Stimulated activated CD4-positive, alpha-beta T cell treated with anti-CD3 and anti-CD28 coated beads, Interleukin-12 subunit alpha, Interleukin-12 subunit beta, amount 100 ng/mL, for 48 hours (primary cell): Measurements from ENCODE around the gene PDP2.
"Not testable (repeated sequence)": the region's sequence is repeated elsewhere in the genome, so short reads cannot be mapped to it uniquely, and the experiment has no call there.

Experiments used
- DNase-seq, 3 donors: peaks; one replicate each; pipeline ENCODE4 v3.0.0-alpha.2; 2020; ENCODE audit warnings: low read depth in 2 of 3, low spot score in 1 of 3

Gene PDP2

DNA sequence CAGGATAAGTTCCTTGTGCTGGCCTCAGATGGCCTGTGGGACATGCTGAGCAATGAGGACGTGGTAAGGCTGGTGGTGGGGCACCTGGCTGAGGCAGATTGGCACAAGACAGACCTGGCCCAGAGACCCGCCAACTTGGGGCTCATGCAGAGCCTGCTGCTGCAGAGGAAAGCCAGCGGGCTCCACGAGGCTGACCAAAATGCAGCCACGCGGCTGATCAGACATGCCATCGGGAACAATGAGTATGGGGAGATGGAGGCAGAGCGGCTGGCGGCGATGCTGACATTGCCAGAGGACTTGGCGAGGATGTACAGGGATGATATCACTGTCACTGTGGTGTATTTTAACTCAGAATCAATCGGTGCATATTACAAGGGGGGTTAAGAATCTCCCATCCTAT is 5.2 kb downstream of the PDP2 start:
- DNase-seq, result no peak

- no peak for DNase-seq
These were observed 6.0 kb downstream of the PDP2 start for GRCh38 chr16:66886321-66886720.

DNA sequence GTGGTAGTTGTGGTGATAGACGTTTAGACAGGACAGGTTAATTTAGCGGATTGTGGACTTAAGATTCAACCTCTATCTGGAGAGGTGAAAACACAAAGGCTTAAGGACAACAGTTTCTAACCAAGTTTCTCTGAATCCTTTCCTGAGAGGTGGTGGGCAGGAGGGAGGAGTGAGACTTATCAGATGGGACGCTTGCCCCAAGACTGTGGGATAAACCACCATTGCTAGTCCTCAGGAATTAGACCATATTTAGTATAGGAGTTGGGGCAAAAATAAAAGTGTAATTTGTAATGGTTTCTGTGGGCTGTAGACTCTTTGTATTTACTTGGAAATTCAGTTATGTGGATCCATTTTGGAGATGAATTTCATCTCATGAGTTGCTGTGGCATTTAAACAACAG is 6.6 kb downstream of the PDP2 start:
- no peak for DNase-seq

DNA sequence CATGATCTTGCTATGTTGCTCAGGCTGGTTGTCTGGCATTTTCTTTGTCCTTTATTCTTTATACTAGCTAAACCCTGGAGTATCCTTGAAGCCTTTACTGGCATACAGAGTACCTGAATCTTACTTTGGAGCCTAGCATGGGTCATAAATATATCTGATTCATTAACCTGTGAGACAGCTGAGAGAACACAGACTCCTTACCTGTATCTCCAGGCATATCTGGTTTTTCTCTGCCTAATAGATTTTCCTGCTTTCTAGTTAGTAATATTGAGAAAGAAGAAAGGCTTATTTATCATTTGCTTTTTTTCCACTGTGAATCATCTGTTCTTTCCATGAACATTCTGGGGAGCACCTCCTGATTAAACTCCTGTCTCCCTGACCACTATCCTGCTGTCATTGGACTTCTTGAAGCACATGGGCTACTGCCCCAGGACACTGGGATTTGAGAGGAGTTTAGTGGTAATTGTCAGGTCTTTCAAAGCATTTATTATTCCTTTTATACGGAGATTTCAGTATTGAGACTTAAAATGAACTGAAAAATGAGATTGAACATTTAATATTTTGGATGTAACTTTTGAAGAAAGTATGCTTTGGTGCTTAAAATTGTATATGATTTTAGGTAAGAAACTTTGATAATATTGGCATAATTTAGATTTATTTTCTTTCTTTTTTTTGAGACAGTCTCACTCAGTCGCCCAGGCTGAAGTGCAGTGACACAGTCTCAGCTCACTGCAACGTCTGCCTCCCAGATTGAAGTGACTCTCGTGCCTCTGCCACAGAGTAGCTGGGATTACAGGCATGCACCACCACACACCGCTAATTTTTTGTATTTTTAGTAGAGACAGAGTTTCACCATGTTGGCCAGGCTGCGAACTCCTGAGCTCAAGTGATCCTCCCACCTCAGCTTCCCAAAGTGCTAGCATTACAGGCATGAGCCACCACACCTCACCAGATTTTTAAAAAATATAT is 8.6 kb downstream of the PDP2 start:
- no peak for DNase-seq

DNA sequence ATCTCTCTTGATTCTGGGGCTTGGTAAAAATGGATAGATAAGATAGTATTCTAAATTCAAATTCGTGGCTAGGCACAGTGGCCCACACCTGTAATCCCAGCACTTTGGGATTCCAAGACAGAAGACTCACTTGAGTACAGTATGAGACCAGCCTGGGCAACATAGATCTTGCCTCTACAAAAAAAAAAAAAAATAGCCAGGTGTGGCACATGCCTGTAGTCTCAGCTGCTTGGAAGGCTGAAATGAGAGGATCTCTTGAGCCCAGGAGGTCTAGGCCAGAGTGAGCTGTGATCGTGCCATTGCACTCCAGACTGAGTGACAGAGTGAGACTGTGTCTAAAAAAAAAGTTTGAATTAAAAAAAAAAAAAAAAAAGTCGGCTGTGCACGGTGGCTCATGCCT is 9.3 kb downstream of the PDP2 start:
- no peak for DNase-seq

GRCh38 chr16:66890799-66891198 is 10.5 kb downstream of the PDP2 start:
- DNase-seq, result no peak

DNA sequence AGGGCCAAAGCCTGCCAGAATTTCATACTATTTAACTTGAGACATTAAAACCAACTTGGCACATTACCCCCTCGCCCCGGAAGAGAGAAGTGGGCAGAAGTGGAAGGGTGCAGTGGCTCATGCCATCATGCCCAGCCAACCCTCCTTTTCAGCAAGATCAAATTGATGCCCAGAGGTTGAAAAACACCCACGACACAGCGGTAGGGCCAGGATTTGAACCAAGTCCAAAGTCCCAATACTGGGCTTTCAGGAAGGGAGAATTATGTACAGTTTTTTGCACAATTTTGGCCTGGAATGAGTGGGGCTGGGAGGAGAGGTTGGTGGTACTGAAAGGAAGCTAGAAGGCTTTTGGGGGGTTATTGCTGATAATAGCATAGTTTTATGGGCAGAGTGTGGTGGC is 11.0 kb downstream of the PDP2 start:
- DNase-seq, result no peak

DNA sequence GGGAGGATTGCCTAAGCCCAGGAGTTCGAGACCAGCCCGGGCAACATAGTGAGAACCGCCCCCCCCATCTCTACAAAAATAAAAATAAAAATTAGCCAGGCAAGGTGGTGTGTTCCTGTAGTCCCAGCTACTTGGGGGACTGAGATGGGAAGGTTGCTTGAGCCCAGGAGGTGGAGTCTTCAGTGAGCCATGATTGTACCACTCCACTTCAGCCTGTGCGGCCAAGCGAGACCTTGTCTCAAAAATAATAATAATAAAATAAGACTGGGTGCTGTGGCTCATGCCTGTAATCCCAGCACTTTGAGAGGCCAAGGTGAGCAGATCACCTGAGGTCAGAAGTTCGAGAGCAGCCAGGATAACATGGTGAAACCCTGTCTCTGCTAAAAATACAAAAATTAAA is 11.5 kb downstream of the PDP2 start:
- DNase-seq, result no peak

DNA sequence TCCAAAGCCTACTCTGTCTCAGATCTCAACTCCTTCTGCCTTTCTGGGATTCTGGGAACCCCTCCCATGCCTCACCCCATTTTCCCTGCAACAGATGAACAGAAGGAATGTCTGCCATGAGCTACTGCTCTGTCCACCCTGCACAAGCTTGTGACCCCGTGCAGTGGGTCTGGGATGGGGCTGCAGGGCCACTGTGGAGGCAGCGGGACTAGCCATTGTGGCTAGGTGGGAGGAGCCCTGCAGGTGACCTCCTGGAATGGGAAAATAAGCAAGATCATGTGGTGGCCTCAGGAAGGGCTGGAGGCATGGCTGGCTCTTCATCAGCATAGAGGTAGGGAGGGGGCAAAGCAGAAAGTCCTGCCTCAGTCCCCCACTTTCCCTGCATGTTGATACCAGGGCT is 13.7 kb downstream of the PDP2 start:
- DNase-seq, result no peak

DNA sequence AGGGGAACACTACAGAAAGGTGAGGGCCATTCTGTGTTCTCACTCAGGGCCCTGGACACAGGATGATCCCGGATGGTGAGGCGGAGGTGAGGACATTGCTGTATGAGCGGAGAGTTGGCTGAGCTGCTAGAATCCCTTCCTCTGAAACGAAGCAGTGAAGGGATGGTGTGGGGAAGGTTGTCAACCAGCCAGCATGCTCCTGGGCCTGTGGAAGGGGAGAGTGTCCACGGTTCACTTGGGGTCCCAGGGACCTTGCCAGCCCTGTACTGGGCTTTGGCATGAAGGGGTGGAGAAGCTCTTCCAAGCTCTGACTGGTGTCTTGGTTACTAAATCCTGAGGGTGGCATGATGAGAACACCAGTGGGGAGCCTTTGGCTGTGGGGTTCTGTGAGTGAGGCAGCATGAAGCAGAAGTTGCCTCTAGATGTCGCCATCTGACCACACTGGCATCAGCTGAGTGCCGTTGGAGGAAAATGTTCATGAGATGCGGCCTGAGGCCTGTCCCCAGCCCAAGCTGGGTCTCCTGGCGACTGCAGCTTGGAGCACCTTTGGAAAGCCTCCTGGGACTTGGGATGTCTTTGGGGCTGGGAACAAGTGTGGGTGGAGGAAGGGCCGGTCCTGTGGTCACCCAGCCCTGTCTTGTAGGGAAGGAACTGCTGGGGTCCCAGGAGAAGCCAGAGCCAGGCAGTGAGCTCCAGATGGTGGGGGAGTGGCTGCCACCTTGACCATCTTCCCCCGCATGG is 14.8 kb downstream of the PDP2 start:
- DNase-seq, result peak in 2 of 3 donors; percentile 53 to 54

DNA sequence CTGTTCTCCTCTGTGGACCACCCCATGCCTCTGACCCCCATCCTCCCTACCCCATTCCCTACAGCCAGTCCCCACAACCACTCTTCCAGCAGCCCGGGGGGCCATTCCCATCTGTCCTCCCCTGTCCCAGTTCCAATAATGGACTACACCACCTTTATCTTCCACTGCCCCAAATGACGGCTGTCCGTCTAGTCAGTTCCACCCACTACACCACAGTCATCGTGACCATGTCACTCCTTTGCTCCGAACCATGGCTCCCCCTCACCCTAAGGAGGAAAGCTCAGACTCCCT is 15.3 kb downstream of the PDP2 start:
- DNase-seq, result no peak

GRCh38 chr16:66895999-66896398 is 15.7 kb downstream of the PDP2 start:
- no peak for DNase-seq

DNA sequence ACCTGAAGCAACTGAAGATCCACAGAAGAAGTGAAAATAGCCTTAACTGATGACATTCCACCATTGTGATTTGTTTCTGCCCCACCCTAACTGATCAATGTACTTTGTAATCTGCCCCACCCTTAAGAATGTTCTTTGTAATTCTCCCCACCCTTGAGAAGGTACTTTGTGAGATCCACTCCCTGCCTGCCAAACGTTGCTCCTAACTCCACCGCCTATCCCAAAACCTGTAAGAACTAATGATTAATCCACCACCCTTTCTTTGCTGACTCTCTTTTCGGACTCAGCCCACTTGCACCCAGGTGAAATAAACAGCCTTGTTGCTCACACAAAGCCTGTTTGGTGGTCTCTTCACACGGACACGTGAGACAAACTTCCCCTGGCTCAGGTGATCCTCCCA is 16.4 kb downstream of the PDP2 start:
- DNase-seq, result not testable (repeated sequence)

DNA sequence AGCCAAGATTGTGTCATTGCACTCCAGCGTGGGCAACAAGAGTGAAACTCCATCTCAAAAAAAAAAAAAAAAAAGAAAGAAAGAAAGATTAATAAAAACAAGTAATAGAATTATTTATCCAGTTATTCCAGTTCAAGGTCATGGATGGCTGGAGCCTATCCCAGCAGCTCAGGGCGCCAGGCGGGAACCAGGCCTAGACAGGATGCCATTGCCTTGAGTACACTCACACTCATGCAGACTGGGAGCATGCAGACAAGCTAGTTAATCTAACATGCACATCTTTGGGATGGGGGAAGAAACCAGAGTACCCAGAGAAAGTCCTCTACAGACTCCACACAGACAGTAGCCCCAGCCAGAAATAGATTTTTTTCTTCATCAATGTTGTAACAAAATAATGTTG is 17.9 kb downstream of the PDP2 start:
- no peak for DNase-seq

- DNase-seq, result no peak
These were observed 18.6 kb downstream of the PDP2 start for GRCh38 chr16:66898933-66899309.

GRCh38 chr16:66899310-66899944 is 19.1 kb downstream of the PDP2 start:
- no peak for DNase-seq

GRCh38 chr16:66899945-66900710 is 19.8 kb downstream of the PDP2 start:
- no peak for DNase-seq

DNA sequence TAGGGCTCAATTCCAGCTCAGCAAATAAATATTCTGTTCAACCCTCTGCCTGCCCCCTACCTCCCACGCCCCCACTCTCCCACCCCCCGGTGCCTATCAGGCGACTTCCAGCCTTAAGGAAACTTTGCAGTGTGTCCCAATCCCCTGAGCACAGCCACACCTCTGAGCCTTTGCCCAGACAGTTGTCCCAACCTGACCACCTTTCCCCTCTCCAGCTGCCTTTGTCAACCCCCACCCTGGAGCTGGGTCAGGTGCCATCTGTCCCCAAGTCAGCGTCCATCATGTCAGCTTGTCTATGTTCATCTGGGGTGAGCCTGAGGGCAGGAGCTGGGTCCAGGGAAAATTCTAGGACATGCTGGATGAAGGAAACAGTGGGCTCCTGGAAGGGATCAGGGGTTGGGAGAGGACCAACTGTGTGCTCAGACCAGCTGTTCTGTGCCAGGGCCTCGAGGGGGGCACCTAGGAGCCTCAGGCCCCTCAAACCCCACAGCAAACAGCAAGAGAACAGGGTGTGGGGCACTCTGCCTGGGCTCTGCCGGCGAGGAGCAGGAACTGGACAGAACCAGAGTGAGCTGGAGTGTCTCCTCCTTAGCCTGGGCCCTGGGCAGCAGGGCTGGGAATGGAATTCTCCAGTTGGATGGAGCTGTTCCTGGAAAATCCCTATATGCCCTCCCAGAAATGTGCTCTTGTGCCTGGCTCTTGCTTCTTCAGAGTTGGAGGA is 20.6 kb downstream of the PDP2 start:
- DNase-seq, result no peak

DNA sequence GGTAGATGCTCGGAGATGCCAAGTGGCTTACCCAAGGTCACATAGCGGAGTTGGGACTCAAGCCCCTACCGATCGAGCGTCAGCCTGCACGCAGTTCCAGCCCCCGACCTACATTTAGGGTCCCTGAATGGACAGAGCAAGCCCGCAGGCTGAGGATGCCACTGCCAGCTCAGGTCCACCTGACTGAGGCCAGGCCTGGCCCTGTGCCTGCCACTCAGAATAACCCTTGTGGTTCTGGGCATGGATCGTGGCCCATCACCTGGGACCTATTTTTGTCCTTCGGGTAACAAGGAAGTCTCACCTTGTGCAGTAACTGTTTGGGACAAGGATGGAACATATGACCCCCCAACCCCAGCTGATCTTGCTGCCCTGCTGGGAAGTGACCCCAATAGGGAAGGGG is 21.3 kb downstream of the PDP2 start:
- DNase-seq, result no peak

GRCh38 chr16:66902648-66903543 is 22.6 kb downstream of the PDP2 start:
- DNase-seq, result no peak
